ENCODE results near the gene ZNF354C.

The ZNF354C gene

GRCh38 chr5:179113945-179114641 is 53.9 kb downstream of the ZNF354C start:
- DNase-seq (ENCODE audit: low spot score), result no peak

- no peak for DNase-seq (ENCODE audit: low spot score)
Measured at GRCh38 chr5:179114756-179115155, 54.6 kb downstream of the ZNF354C start.

GRCh38 chr5:179115307-179115706 is 55.1 kb downstream of the ZNF354C start:
- no peak for DNase-seq (ENCODE audit: low spot score)

- DNase-seq (ENCODE audit: low spot score), result no peak
Measured at GRCh38 chr5:179115845-179116524, 55.8 kb downstream of the ZNF354C start.

- no peak for DNase-seq (ENCODE audit: low spot score)
Measured at GRCh38 chr5:179118338-179118737, 58.2 kb downstream of the ZNF354C start.

- DNase-seq (ENCODE audit: low spot score), result no peak
Measured at GRCh38 chr5:179118756-179119414, 58.7 kb downstream of the ZNF354C start.

- DNase-seq (ENCODE audit: low spot score), result no peak
Measured at GRCh38 chr5:179119415-179120170, 59.4 kb downstream of the ZNF354C start.

- DNase-seq (ENCODE audit: low spot score), result no peak
Measured at GRCh38 chr5:179120421-179120861, 60.3 kb downstream of the ZNF354C start.

- DNase-seq (ENCODE audit: low spot score), result no peak
Measured at GRCh38 chr5:179120951-179121666, 60.9 kb downstream of the ZNF354C start.

GRCh38 chr5:179121667-179122111 is 61.5 kb downstream of the ZNF354C start:
- DNase-seq (ENCODE audit: low spot score), result no peak

- DNase-seq (ENCODE audit: low spot score), result no peak
Measured at GRCh38 chr5:179122411-179123108, 62.4 kb downstream of the ZNF354C start.

- DNase-seq (ENCODE audit: low spot score), result no peak
Measured at GRCh38 chr5:179123109-179123426, 62.9 kb downstream of the ZNF354C start.

GRCh38 chr5:179123491-179124272 is 63.5 kb downstream of the ZNF354C start:
- DNase-seq (ENCODE audit: low spot score), result no peak

GRCh38 chr5:179124273-179124852 is 64.2 kb downstream of the ZNF354C start:
- DNase-seq (ENCODE audit: low spot score), result no peak

GRCh38 chr5:179124853-179125788 is 64.9 kb downstream of the ZNF354C start:
- no peak for DNase-seq (ENCODE audit: low spot score)

GRCh38 chr5:179125789-179126505 is 65.8 kb downstream of the ZNF354C start:
- no peak for DNase-seq (ENCODE audit: low spot score)

- no peak for DNase-seq (ENCODE audit: low spot score)
Measured at GRCh38 chr5:179126506-179126991, 66.4 kb downstream of the ZNF354C start.
